NB4 (cell line): ENCODE results near the gene PRPF40A.

Experiments
- POLR2A ChIP-seq: IDR thresholded peaks from 2 replicates; pipeline ENCODE4 v1.6.1; 2011; ENCODE audit warnings: mild to moderate bottlenecking; ENCODE audit not compliant: insufficient read length; ENCODE audit errors: extremely low read depth
- TF ChIP-seq, protein P1 (sequence below): IDR thresholded peaks from one replicate; pipeline ENCODE4 v1.5.1; 2012; ENCODE audit warnings: low read depth, low read length

GRCh38 chr2:152738438-152738837 is 21.2 kb upstream of the PRPF40A start:
- TF ChIP-seq, protein P1, sequence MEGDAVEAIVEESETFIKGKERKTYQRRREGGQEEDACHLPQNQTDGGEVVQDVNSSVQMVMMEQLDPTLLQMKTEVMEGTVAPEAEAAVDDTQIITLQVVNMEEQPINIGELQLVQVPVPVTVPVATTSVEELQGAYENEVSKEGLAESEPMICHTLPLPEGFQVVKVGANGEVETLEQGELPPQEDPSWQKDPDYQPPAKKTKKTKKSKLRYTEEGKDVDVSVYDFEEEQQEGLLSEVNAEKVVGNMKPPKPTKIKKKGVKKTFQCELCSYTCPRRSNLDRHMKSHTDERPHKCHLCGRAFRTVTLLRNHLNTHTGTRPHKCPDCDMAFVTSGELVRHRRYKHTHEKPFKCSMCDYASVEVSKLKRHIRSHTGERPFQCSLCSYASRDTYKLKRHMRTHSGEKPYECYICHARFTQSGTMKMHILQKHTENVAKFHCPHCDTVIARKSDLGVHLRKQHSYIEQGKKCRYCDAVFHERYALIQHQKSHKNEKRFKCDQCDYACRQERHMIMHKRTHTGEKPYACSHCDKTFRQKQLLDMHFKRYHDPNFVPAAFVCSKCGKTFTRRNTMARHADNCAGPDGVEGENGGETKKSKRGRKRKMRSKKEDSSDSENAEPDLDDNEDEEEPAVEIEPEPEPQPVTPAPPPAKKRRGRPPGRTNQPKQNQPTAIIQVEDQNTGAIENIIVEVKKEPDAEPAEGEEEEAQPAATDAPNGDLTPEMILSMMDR = no peak
- TF ChIP-seq POLR2A = no peak
